HG02884 (cell line): ENCODE data around the gene FAM9A.
"Not testable (repeated sequence)": the region's sequence is repeated elsewhere in the genome, so short reads cannot be mapped to it uniquely, and the experiment has no call there.

Experiments used
- ATAC-seq: cut with Tn5 transposase; IDR thresholded peaks from one replicate; pipeline ENCODE4 v1.9.1; 2021; ENCODE audit warnings: mild to moderate bottlenecking, moderate library complexity; ENCODE audit not compliant: unreplicated experiment

The FAM9A gene

DNA sequence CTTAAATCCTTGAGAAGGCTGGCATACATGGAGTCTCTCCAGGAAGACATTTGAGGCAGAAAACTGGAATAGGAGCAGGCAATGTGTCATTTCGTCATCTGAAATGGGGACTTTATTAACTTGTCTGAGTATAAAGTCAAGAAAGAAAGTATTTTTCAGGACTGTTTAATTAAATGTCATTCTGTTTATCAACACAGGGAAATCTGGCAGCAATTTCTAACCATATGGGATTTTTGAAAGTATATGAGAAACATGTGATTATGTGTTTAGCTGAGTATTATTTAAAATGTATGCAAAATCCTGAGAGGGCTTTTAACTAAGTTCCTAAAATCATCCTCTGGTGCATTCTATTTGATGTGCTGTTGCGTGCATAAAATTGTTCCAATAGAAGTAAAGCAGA is 3.9 kb upstream of the FAM9A start:
- no peak for ATAC-seq

DNA sequence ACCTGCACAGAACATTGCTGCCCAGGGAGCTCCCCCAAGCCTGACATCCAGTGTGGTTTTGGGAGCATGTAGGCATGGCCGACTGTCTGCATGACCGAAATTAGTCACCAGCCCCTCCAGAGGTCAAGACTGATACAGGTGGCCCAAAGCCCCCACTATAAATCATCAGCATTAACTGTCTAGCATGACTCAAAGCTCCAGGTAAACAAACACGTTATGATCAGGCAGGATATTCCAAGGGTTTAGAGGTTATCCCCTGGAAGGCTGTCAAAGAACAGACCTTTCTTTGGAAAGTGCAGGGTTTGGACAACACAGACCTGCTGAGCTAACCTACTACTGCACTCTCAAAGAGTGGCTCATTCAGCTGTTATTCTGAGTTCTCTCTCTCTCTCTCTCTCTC is 2.1 kb upstream of the FAM9A start:
- no peak for ATAC-seq

DNA sequence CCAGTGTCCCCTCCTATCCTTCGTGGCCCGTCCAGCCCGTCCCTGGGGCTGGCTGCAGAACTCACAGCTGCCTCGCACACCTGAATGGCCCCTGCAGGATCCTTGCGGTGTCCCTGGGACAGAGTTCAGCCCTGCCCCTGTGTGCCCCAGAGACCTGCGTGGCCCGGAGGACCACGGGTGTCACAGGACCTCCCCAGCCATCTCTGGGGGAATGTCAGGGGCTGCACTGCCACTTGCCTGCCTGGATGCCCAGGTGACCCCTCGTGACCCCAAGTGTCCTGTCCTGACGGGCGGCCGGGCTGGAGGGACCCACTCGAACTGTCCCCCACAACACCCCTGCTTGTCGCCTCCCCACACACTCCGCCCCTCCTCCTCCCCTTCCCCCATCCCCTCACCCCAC is 832 bp downstream of the FAM9A start:
- ATAC-seq = not testable (repeated sequence)

DNA sequence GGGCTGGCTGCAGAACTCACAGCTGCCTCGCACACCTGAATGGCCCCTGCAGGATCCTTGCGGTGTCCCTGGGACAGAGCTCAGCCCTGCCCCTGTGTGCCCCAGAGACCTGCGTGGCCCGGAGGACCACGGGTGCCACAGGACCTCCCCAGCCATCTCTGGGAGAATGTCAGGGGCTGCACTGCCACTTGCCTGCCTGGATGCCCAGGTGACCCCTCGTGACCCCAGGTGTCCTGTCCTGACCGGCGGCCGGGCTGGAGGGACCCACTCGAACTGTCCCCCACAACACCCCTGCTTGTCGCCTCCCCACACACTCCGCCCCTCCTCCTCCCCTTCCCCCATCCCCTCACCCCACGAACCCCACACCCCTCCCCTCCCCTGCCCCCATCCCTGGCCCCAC is 1.9 kb downstream of the FAM9A start:
- ATAC-seq = not testable (repeated sequence)

DNA sequence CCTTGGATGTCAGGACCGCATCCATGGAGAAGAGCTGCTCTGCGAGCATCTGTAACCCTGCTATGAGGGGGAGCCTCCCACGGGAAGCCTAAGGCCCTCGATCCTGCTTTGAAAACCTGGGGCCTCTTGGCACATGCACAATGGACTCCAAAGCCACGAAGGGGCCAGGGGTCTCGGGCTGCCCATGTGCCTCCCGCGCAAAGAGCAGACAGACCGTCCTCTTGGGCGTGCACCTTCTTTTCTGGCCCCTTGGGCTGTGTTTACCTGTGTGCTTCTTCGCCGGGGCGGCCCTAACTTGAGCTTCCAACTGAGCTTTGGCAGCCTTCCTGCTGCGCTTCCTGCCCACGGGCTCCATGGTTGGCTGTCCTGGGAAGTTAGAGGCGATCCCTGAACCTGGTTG is 2.5 kb downstream of the FAM9A start:
- not testable (repeated sequence) for ATAC-seq

- ATAC-seq = not testable (repeated sequence)
Observed at GRCh38 chrX:8787119-8787518, 14.1 kb downstream of the FAM9A start.

- no peak for ATAC-seq
Observed at GRCh38 chrX:8784162-8784561, 17.0 kb downstream of the FAM9A start.

DNA sequence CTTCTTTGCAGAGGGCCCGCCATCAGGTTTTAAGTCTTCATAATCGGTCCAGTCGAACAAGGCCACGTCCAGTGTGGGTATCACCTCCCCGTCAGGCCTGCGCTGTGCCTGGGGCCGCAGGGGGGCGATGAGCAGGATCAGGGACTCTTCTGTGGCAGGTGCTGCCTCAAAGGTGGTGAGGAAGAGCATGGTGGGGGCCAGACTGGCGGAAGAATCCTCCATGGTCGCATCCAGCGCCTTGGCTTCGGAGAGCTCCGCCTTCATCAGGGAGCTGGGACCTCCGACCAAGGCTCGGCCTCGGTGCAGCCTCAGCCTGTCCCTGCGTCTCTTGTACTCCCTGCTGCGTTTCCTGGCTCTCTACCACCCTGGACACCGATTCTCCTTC is 17.5 kb downstream of the FAM9A start:
- no peak for ATAC-seq

GRCh38 chrX:8783097-8783713 is 18.0 kb downstream of the FAM9A start:
- ATAC-seq = peak; percentile 91

GRCh38 chrX:8782595-8782994 is 18.6 kb downstream of the FAM9A start:
- no peak for ATAC-seq

DNA sequence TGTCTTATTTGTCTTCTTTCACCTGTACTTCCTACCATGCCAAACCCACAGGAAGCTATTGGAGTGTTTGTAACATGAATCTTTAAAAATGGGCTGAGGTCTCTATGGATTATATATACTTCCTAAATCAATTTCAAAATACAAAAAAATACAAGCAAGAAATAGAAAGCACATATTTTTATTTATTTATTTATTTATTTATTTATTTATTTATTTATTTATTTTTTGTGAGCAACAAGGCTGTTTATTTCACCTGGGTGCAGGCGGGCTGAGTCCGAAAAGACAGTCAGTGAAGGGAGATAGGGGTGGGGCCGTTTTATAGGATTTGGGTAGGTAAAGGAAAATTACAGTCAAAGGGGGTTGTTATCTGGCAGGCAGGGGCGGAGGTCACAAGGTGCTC is 19.3 kb downstream of the FAM9A start:
- ATAC-seq = not testable (repeated sequence)

- no peak for ATAC-seq
Observed at GRCh38 chrX:8773117-8773516, 28.1 kb downstream of the FAM9A start.

GRCh38 chrX:8760021-8760420 is 41.2 kb downstream of the FAM9A start:
- ATAC-seq = no peak

- not testable (repeated sequence) for ATAC-seq
Observed at GRCh38 chrX:8758706-8759105, 42.5 kb downstream of the FAM9A start.

- ATAC-seq = not testable (repeated sequence)
Observed at GRCh38 chrX:8757609-8758389, 43.4 kb downstream of the FAM9A start.

DNA sequence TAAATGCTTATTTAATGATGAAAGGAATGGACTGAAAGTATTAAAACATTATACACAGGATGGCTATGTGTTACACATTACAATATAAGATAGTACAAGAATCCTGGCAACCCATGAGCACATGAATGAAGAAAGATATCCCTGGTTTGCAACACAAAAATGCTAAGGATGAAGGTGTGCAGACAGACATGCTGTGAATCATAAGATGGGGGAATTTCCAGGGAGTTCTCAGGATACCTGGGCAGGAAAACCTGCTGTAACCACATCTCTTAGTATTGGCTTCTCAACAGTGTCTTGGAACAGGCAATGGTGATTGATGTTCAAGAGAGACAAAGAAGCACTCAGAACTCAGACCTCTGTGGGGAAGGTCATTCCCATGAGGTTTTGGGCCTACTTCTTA is 45.4 kb downstream of the FAM9A start:
- no peak for ATAC-seq

- no peak for ATAC-seq
Observed at GRCh38 chrX:8755116-8755515, 46.1 kb downstream of the FAM9A start.

DNA sequence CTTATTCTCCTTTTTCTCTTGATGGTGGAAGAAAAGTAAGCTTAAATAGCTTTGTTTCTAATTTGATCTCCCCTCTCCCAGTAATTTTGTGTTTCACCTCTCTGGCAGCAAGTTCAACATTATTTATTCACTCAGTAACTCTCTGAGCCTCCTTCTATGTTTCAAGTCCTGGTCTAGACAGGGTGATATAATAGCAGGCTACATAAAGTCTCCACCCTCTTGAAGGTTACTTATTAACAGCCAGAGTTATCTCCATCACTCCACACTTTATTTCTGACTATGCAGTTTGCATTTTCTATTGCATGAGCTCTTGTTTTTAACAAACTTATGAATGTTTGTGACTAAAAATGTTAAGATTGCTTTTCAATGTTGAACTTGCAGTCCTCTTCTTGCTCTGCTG is 51.5 kb downstream of the FAM9A start:
- ATAC-seq = no peak

GRCh38 chrX:8748855-8749254 is 52.3 kb downstream of the FAM9A start:
- ATAC-seq = no peak

DNA sequence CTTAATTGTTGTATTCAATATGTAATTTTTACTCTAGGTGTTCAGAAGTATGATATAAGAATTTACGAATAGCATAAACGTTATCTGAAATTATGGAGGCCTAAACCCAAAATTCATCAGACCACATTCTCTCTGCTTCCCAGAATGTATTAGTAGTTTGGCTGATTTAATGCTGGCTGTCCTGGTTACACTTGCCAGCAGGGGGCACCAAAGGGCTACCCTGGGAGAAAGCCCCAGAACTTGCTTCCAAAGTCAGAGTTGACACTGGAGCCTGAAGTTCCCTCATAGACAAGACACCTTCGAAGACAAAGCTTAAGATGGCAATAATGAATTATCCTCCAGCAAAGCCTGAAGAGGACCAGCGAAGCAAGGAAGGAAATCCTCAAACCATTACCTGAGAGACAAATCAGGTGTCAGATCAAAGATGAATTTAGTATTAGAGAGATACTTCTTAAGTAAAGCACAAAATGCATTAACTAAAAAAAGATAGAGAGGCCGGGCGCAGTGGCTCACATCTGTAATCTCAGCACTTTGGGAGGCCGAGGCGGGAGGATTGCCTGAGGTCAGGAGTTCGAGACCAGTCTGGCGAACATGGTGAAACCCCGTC is 58.0 kb downstream of the FAM9A start:
- ATAC-seq = no peak

- ATAC-seq = no peak
Observed at GRCh38 chrX:8741981-8742380, 59.2 kb downstream of the FAM9A start.
